Fibroblast of skin of back (primary cell): ENCODE results near the gene RSPH9.
"Not testable (repeated sequence)": the region's sequence is repeated elsewhere in the genome, so short reads cannot be mapped to it uniquely, and the experiment has no call there.

Experiments used
- DNase-seq: peaks from one replicate; pipeline ENCODE4 v3.0.0-alpha.2; 2013

Gene RSPH9

DNA sequence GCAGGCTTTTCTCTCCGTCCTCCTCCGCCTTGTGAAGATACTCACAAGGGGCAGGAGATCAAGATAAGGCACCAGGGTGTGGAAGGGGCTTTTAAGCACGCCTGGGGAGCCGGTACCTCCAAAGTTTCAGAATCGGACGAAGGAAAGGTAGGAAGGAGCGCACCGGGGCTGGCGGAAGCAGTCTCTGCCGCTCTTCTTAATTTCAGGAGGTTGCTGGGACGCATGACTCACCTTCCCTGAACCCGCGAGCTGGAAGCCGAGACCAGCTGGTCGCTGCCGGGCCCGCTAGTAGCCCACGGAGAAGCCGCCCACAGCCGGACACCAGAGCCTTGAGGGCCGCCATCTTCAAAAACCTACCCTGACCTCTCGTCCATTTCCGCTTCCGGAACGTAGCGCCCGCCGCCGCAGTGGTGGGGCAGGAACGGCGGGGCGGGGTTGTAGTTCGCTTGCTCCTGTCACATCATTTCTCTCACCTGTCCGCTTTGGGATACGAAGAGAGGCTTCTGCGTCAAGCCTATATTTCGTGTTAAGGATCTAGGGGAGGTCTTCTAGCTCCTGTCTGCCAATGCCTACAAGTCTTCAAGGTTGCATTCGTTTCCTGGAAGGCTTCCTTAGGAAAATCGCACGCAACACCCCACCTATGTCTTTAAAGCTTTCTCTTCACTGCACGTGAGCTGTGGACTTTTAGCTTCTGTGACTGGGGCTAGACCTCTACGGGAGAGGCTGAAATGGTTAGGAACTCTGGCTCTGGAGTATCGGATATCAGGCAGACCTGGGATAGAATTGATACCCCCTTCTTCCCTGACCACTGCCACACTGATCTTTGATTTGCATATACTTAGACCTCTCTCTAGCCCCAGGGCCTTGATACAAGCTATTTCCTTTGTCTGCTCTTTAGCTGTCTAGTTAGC, 42.9 kb downstream of the RSPH9 start, which contains the start of gene MRPS18A:
Gene MRPS18A, minus strand, starts transcription at position 355 of the 911 bp plus-strand sequence. Its CDS starts 12 bp downstream, at position 343.
- peak; percentile 75 for DNase-seq

DNA sequence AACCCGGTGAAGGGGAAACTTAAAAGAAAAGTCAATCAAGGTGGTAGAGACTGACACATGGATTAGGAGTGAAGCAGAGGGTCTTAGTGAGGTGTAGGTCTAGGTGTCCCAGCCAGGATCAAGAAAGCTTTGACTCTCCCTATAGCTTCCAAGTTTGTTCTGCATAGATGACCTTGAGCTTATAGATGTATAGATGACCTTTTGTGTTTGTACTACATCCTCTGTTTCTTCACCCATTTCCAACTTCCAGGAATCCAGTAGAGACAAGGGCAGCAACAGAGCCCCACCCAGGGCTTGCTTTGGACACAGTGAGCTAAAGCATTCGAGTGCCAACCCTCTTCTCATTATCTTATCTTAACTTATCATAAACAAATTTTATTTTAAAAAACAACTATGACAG, 44.6 kb downstream of the RSPH9 start:
- DNase-seq, result no peak

GRCh38 chr6:43695215-43695966, 50.6 kb downstream of the RSPH9 start:
- DNase-seq, result no peak

DNA sequence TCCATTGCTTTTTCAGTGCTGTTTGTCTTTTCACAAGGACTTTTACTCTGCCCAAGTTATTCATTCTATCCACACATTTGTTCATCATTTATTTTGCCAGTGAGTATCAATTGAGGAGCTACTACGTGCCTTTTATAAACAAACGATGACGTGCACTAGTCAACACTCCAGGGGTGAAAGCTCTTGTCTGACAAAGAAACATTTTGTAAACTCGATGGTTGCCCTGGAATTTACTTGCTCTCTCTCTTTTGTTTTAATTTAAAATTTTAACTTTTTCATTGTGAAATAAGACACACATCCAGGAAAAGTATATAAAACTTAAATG, 51.1 kb downstream of the RSPH9 start:
- no peak for DNase-seq

GRCh38 chr6:43697421-43697820, 52.6 kb downstream of the RSPH9 start:
- no peak for DNase-seq

DNA sequence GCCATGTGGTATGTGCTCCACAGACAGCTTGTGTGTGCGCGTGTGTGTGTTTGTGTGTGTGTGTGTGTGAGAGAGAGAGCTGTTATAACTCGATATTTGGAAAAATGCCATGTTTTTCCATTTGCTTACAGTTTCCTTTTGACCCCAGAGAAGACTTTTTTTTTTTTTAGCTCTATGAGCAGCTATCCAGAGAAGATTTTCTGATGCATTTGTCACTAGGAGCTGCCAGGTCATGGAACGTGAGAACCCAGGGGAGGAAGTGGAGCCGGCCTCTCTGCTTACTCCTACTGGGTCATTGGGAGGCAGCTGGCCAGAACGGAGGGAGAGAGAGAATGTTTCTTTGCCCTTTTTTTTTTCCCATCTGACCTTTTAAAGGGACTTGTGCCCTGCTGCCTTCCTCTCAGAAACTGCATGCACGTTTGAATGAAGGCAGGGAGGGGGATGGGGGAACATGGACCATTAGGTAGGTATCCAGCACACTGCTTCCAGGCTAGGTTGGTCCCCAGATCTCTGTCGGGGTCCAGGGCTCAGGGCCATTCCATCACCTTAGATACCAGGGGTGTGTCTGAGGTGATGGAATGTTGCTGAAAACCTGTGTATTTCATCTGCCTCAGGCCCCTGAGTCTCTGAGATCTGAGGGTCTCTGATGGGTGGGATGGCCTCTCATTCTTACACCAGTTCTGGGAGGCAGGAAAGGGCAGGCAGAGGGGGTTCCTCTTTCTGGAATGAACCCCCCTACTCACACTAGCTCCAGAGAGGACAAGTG, 53.9 kb downstream of the RSPH9 start:
- peak; percentile 47 for DNase-seq

GRCh38 chr6:43699564-43700186, 54.8 kb downstream of the RSPH9 start:
- DNase-seq, result peak; percentile 18

- DNase-seq, result not testable (repeated sequence)
Observed at GRCh38 chr6:43700939-43701560, 56.2 kb downstream of the RSPH9 start.

DNA sequence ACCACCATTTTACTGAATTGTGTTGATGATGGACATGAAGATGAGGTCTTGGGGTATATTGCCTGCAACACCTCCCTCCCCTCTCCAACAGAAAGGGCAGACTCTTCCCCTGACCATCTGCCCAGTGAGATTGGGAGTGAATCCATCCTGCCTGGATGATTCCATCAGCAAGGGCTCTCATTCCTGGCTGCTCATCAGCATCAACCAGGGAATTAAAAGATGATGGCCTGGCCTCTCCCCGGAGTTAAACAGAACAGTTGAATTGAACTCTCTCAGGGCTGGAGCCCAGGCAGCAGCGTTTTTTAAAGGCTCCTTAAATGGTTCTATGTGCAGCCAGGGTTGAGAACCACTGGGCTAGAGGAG, 57.3 kb downstream of the RSPH9 start:
- DNase-seq, result no peak

GRCh38 chr6:43702534-43703440, 58.0 kb downstream of the RSPH9 start:
- peak; percentile 99 for DNase-seq

GRCh38 chr6:43703512-43704429, 58.9 kb downstream of the RSPH9 start:
- no peak for DNase-seq

- DNase-seq, result peak; percentile 37
Observed at GRCh38 chr6:43705996-43706395, 61.2 kb downstream of the RSPH9 start.

DNA sequence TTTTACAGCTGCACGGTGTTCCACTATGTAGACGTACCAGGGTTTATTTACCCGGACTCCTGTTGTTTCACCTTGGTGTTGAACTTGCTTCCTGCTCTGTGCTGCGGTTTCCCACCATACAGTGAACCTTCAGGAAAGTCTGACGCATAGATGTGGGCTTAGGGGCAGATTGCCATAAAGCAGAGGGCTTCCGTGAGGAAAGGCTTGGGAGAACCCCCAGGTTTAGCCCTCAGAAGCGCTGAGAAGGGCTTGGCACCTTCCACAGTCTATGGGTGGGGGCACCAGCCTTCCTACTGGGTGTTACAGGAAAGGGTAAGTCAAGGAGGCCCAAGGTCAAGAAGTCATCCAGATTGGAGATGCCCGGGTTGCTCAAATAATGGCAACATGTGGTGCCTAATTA, 62.0 kb downstream of the RSPH9 start:
- no peak for DNase-seq

DNA sequence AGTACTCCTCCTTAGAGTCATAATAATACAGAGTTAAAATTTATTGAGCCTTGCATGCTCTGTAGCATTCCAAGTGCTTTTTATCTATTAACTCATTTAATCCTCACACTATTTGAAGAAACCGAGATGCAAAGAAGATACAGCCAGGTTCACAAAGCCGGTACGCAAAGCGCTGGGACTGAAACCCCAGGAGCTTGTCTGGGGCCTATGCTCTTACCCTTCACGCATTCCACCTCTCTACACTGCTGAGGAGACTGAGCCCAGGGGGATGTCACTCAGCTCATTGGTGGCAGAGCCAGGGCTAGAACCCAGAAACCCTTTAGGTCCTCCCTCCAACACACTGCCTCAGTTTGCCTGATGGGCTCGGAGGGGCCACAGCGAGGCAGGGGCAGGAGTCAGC, 62.4 kb downstream of the RSPH9 start:
- DNase-seq, result no peak

- no peak for DNase-seq
Observed at GRCh38 chr6:43707767-43708166, 62.9 kb downstream of the RSPH9 start.

DNA sequence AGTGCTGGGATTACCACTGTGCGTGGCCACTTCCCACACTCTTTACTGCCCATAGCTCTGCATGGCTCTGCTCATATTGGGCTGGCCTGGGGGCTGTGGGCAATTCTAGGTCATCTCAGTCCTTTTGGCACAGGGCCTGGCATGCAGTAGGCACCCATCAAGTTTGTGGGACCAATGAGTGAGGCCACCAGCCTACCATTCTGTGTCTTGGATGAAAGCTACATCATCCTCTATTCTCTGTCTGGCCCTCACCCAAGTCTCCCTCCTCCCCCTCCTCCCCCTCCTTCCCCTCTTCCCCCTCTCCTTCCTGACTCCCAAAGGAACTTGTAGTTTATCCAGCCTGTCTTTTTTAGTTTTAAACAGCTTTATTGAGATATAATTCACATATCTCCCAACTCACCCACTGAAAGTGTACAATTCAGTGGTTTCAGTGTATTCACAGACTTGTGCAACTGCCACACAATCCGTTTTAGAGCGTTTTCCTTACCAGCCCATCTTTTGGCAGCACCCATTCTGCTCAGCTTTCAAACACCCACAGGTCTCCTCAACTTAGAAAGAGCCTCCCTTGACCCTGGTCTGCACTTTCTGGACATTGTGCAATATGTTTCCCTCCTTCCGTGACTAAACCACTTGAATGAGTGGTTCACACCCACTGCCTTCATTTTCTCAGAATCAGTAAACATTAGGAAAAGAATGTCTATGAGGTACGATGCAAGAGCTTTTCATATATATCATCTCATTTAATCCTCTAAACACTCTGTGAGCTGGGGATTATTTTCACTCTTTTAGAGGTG, 64.2 kb downstream of the RSPH9 start:
- peak; percentile 32 for DNase-seq

DNA sequence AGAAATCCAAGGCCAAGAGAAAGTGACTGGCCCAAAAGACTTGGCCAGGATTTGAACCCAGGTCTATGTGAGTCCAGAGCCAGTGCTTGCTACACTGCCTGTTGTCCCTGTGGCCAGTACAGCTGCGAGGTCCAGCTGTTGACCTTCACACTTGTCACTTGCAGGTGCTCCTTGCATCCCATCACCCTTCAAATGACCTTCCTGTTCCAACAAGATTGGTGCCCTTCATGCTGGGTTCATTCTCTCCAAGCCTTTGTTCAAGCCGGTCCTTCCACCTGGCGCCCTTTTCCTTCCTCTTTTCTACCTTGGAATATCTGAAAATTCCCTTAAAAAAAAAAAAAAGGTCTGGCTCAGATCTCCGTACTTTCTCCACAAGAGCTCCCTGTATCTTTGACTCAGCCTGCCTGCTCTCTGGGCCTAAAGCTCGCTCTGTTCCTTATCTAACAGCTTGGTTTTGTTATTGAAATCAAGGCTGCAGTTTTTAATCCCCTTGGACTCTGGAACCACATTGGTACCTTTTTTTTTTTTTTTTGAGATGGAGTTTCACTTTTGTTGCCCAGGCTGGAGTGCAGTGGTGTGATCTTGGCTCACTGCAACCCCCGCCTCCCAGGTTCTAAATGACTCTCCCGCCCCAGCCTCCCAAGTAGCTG, 64.9 kb downstream of the RSPH9 start:
- no peak for DNase-seq

- no peak for DNase-seq
Observed at GRCh38 chr6:43710576-43710975, 65.7 kb downstream of the RSPH9 start.
